Esophagus squamous epithelium (tissue), 5 donors: ENCODE results near the gene MYO15B. TPM values are rescaled to one million over a fixed set of nuclear protein-coding genes. Genes with fewer than 3 reads are reported as not detected.
A peak's percentile ranks its signal among the peaks of the same experiment; 100 is the strongest.

Source experiments
- DNase-seq: peaks from one replicate; lab custom pipeline; 2025; lab: John Stamatoyannopoulos, UW
- H3K27ac ChIP-seq, 4 donors: fragments of 200-600 bp; sonication (generic); one replicate each; pipeline ENCODE4 v1.5.1; 2016 to 2019; ENCODE audit warnings: mild to moderate bottlenecking in 1 of 4
- H3K27me3 ChIP-seq, 4 donors: fragments of 200-600 bp; sonication (generic); 1 replicate in 3 of 4; 2 replicates in 1 of 4; pipeline versions ENCODE4 v1.5.1 to v1.6.0; 2017 to 2021; ENCODE audit warnings: antibody characterized with exemption in 1 of 4
- H3K36me3 ChIP-seq, 3 donors: fragments of 200-600 bp; sonication (generic); one replicate each; pipeline ENCODE4 v1.5.1; 2016 to 2019
- H3K4me1 ChIP-seq, 3 donors: fragments of 200-600 bp; sonication (generic); one replicate each; pipeline ENCODE4 v1.5.1; 2017 to 2019
- H3K4me3 ChIP-seq, 4 donors: fragments of 200-600 bp; sonication (generic); 1 replicate in 3 of 4; 2 replicates in 1 of 4; pipeline ENCODE4 v1.5.1; 2016 to 2019; ENCODE audit warnings: mild to moderate bottlenecking in 2 of 4, moderate library complexity in 1 of 4
- H3K9me3 ChIP-seq, 3 donors: fragments of 200-600 bp; sonication (generic); one replicate each; pipeline ENCODE4 v1.5.1; 2016 to 2019
- CTCF ChIP-seq, 6 experiments: fragments of 450-650 bp in 4 of 6; fragments of 200-600 bp in 2 of 6; sonication (generic) in 2 of 6; IDR thresholded peaks; one replicate each; pipeline ENCODE4 v1.5.1; 2016 to 2019; ENCODE audit warnings: antibody characterized with exemption in 6 of 6, mild to moderate bottlenecking in 4 of 6, moderate library complexity in 4 of 6
- POLR2A ChIP-seq, 4 donors: fragments of 450-650 bp; IDR thresholded peaks; one replicate each; pipeline ENCODE4 v1.6.1; 2017; ENCODE audit warnings: antibody characterized with exemption in 4 of 4, mild to moderate bottlenecking in 4 of 4, moderate library complexity in 3 of 4
- WGBS, 2 donors: methylation state at CpG; one replicate each; pipeline ENCODE4 v1.1.5; 2018; 5-methylcytosine and 5-hydroxymethylcytosine counted together
- intact Hi-C: fragments of 100-400 bp; cut with DNase I; formaldehyde crosslinking; loops from one replicate; pipeline ENCODE4 v1.15.0; 2022
- total RNA-seq, 4 donors: library from RNA; depleted of rRNA; stranded (reverse); fragments of >200 nt; gene quantifications; one replicate each; pipeline ENCODE4 v1.1.0, GENCODE V29; 2016
- donor health status: DM: yes; HTN: yes; CAD: no.

Gene MYO15B
- total RNA-seq, 4 donors from 2014 or later: 6.3 to 60.7 (median 10.4) TPM

- intact Hi-C loops: no loop called here
- Histone ChIP-seq H3K36me3 (peaks cover 0 to 80% (median 6%) of the 10 kb centered on the region in 3 donors), H3K27ac (peak overlapping the region in 1 of 4 donors; percentile 83), H3K4me3 (peak overlapping the region in 1 of 4 donors; percentile 28), H3K4me1 (no peaks in the 10 kb centered on the region), H3K9me3 (no peaks in the 10 kb centered on the region), H3K27me3 (no peaks in the 10 kb centered on the region)
- WGBS, 2 donors: 80 to 98% methylated on average over 1 to 7 of the region's 16 CpGs
- TF ChIP-seq CTCF (IDR thresholded peaks at IDR 0.05): no peak
- TF ChIP-seq POLR2A (IDR thresholded peaks at IDR 0.05): no peak
- no peak for DNase-seq
Measured at GRCh38 chr17:75571885-75572215, 15.8 kb upstream of the MYO15B start.

GRCh38 chr17:75572713-75573539, 14.7 kb upstream of the MYO15B start:
- Histone ChIP-seq H3K27ac (no peak overlapping the region), H3K4me3 (no peak overlapping the region), H3K9me3 (no peaks in the 10 kb centered on the region), H3K27me3 (no peaks in the 10 kb centered on the region), H3K36me3 (peaks cover 0 to 70% (median 3%) of the 10 kb centered on the region in 3 donors), H3K4me1 (no peaks in the 10 kb centered on the region)
- no peak for TF ChIP-seq CTCF (IDR thresholded peaks at IDR 0.05)
- no peak for TF ChIP-seq POLR2A (IDR thresholded peaks at IDR 0.05)
- WGBS, 2 donors: 83 to 88% methylated on average over 16 to 18 of the region's 39 CpGs
- DNase-seq: no peak
- intact Hi-C loops: no loop called here

DNA sequence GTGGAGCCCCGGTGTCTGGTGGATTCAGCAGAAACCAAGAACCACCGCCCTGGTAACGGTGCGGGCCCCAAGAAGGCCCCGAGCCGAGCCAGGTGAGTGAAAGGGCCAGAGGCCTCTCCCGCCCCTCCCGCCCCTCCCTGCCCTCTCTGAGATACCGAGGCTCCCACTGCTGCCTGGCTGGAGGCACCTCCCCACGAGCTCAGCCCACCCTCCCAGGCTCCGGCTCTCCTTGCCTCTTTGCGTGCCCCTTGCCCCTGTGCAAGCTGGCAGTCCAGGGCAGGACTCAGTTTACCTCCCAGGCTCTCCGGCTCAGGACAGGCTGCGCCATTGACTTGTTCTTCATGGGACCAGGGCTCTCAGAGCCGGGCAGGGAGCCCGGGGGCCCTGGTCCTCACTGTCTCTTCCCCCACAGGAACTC, 14.1 kb upstream of the MYO15B start:
- H3K27ac ChIP-seq: no peak overlapping the region
- DNase-seq: no peak
- H3K27me3 ChIP-seq: no peaks in the 10 kb centered on the region
- intact Hi-C loops: no loop called here
- 53% methylated on average over 3 of the region's 16 CpGs; no CpG with 5 or more reads in 1 of the 2 donors for WGBS, 2 donors
- no peaks in the 10 kb centered on the region for H3K9me3 ChIP-seq
- no peak overlapping the region for H3K4me3 ChIP-seq
- peaks cover 0 to under 1% (median 0%) of the 10 kb centered on the region in 3 donors for H3K4me1 ChIP-seq
- TF ChIP-seq CTCF (IDR thresholded peaks at IDR 0.05): no peak
- no peak for TF ChIP-seq POLR2A (IDR thresholded peaks at IDR 0.05)
- peaks cover 0 to 64% (median 0%) of the 10 kb centered on the region in 3 donors for H3K36me3 ChIP-seq

DNA sequence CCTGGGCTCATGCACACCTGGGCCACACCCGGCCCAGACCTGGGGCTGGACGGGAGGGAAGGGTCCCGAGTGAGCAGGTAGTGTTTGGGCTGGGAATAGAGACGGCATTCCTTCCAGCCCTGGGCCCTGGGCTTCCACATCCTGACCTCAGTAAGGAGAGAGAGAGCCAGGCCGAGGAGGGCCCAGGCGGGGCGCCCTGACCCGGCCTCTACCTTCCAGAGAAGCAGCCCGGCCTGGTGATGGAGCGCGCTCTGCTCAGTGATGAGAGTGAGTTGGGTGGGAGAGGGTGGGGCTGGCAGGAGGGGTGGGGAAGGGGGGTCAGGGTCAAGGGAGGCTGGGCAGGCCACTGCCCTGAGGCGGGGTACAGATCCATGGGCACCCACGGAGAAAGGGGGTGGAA, 13.6 kb upstream of the MYO15B start:
- Histone ChIP-seq H3K4me3 (no peak overlapping the region), H3K9me3 (no peaks in the 10 kb centered on the region), H3K27ac (no peak overlapping the region), H3K36me3 (peaks cover 0 to 60% (median 0%) of the 10 kb centered on the region in 3 donors), H3K27me3 (no peaks in the 10 kb centered on the region), H3K4me1 (peaks cover 0 to 5% (median 0%) of the 10 kb centered on the region in 3 donors)
- 60 to 80% methylated on average over 1 to 6 of the region's 13 CpGs for WGBS, 2 donors
- intact Hi-C loops: no loop called here
- TF ChIP-seq POLR2A (IDR thresholded peaks at IDR 0.05) (no peak), CTCF (IDR thresholded peaks at IDR 0.05) (no peak)
- no peak for DNase-seq

GRCh38 chr17:75574404-75575036, 13.1 kb upstream of the MYO15B start:
- H3K4me3 ChIP-seq: no peak overlapping the region
- no peak for TF ChIP-seq POLR2A (IDR thresholded peaks at IDR 0.05)
- TF ChIP-seq CTCF (IDR thresholded peaks at IDR 0.05): no peak
- no peak overlapping the region for H3K27ac ChIP-seq
- H3K27me3 ChIP-seq: no peaks in the 10 kb centered on the region
- H3K36me3 ChIP-seq: peaks cover 0 to 54% (median 0%) of the 10 kb centered on the region in 3 donors
- WGBS, 2 donors: 65 to 81% methylated on average over 4 to 5 of the region's 29 CpGs
- H3K9me3 ChIP-seq: no peaks in the 10 kb centered on the region
- peaks cover 0 to 8% (median 0%) of the 10 kb centered on the region in 3 donors for H3K4me1 ChIP-seq
- no peak for DNase-seq
- intact Hi-C loops: no loop called here
